ENCODE measurements around the gene COX6B1.
"Not testable (repeated sequence)": the region's sequence is repeated elsewhere in the genome, so short reads cannot be mapped to it uniquely, and the experiment has no call there.

Gene COX6B1

GRCh38 chr19:35636651-35637050 is 11.5 kb upstream of the COX6B1 start:
- no peak for DNase-seq

GRCh38 chr19:35637165-35637564 is 11.0 kb upstream of the COX6B1 start:
- no peak for DNase-seq

DNA sequence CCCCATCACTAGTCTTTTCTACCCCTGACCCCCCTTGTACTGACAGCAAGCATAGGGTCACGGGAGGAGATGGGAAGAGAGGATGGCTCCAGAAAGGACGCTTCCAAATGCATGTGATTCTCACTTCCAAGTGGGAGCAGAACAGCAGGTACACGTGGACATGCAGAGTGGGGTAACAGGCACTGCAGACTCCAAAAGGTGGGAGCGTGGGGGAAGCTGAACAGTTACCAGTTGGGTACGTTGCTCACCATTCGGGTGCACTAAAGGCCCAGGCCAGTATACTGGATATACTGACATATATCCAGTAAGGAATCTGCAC is 8.8 kb upstream of the COX6B1 start:
- no peak for DNase-seq

GRCh38 chr19:35639863-35640262 is 8.3 kb upstream of the COX6B1 start:
- DNase-seq = no peak

DNA sequence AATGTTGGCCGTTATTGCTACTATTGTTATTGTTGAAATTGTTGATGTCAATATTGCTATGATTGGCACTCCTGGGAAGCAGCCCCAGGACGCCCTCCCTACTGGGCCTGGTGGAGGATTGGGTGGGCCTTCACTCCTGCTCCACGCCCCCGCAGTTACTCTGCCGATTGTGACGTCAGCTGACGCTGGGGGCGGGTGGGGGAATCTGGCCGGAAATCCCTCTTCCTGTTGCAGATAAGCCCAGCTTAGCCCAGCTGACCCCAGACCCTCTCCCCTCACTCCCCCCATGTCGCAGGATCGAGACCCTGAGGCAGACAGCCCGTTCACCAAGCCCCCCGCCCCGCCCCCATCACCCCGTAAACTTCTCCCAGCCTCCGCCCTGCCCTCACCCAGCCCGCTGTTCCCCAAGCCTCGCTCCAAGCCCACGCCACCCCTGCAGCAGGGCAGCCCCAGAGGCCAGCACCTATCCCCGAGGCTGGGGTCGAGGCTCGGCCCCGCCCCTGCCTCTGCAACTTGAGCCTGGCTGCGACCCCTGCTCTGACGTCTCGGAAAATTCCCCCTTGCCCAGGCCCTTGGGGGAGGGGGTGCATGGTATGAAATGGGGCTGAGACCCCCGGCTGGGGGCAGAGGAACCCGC is 6.5 kb upstream of the COX6B1 start, which contains the start of gene ETV2:
Gene ETV2, plus strand, starts transcription at position 231 of the 637 bp plus-strand sequence. CDS start 716 bp downstream, outside the sequence.
- DNase-seq = no peak

DNA sequence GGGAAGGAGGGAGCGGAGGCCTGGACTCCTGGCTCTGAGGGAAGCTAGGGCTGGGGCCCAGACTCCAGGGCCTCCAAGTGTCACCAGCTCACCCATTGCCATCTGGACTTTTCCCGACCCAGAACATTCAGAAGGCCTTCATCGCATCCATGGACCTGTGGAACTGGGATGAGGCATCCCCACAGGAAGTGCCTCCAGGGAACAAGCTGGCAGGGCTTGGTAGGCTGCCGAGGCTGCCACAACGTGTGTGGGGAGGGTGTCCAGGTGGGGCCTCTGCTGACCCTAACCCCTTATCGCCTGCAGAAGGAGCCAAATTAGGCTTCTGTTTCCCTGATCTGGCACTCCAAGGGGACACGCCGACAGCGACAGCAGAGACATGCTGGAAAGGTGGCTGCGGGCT is 5.8 kb upstream of the COX6B1 start:
- no peak for DNase-seq

DNA sequence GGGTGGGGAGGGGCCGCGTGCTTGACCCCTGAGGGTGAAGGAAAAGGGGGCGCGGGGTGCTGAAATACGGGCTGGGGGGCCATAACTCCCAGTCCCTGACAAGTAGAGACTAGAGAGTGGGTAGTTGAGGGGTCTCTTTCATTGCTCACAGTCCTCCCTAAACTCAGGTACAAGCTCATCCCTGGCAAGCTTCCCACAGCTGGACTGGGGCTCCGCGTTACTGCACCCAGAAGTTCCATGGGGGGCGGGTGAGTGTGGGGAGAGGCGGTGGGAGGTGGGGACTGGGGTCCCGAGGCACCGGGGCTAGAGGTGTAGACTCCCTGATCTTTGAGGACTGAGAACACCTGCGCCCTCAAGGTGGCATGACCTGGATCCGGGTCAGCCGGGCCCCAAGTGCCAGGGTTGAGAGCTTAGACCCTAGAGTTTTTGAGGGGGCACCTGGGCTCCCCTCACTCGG is 5.3 kb upstream of the COX6B1 start:
- no peak for DNase-seq

DNA sequence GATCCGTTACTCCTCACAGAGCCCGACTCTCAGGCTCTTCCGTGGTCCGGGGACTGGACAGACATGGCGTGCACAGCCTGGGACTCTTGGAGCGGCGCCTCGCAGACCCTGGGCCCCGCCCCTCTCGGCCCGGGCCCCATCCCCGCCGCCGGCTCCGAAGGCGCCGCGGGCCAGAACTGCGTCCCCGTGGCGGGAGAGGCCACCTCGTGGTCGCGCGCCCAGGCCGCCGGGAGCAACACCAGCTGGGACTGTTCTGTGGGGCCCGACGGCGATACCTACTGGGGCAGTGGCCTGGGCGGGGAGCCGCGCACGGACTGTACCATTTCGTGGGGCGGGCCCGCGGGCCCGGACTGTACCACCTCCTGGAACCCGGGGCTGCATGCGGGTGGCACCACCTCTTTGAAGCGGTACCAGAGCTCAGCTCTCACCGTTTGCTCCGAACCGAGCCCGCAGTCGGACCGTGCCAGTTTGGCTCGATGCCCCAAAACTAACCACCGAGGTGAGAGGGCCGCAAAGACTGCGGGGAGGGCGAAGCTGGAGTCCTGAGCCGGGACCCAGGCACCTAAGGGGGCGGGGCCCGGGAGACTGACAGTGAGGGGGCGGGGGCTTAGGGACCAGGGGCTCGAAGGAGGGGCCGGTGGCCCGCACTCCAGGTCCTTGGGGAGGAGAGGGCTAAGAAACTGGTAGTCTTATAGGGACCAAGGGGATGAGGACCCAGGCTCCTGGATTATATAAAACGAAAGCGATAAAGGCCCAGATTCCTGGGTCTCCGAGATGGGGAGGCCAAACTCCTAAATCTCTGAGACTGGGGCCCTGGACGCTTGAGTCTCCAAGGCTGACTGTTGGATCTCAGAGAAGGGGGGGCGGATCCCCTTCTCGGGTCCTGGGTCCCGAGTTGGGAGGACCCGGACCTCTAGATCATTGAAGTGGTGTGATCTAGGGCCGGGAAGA is 4.6 kb upstream of the COX6B1 start:
- DNase-seq = peak; percentile 60

GRCh38 chr19:35644206-35644986 is 3.7 kb upstream of the COX6B1 start:
- DNase-seq = peak; percentile 93

- DNase-seq = no peak
These were observed 3.0 kb upstream of the COX6B1 start for GRCh38 chr19:35644987-35645679.

DNA sequence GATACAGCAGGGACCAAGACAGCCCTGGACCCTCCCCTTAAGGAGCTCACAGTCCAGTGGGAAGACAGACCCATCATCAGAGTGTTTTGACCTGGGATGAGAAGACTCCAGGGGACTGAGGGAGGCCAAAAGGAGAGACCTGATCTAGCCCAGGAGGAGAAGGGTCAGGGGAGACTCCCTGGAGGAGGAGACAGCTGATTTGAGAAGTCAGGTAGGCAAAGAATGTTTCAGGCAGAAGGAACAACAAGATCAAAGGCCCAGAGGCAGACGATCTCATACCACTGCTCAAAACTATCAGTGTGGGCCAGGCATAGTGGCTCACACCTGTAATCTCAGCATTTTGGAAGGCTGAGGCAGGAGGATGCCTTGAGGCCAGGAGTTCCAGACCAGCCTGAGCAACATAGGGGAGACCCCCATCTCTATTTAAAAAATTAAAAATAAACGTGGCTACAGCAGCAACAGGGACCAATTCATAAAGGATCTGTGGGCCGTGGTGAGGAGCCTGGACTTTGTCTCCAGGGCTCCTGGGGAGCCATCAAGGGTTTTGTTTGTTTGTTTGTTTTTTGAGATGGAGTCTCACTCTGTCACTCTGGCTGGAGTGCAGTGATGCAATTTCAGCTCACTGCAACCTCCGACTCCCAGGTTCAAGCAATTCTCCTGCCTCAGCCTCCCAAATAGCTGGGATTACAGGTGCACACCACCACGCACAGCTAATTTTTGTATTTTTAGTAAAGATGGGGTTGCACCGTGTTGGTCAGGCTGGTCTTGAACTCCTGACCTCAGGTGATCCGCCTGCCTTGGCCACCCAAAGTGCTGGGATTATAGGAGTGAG is 2.2 kb upstream of the COX6B1 start:
- no peak for DNase-seq

DNA sequence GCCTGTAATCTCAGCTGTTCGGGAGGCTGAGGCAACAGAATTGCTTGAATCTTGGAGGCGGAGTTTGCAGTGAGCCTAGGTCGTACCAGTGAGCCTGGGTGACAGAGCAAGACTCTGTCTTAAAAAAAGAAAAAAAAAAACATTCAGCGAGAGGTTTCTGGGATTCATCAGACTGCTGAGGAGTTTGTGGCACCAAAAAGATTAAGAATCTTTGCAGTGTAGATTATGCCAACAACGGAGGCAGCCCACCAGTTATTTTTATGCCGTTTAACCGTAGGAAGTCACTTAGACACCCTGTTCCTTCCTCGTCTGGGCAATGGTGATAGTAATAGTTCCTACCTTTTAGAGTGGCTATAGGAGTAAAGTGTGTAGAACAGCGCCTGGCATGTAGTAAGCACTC is 2.5 kb downstream of the COX6B1 start:
- no peak for DNase-seq

- not testable (repeated sequence) for DNase-seq
These were observed 6.7 kb downstream of the COX6B1 start for GRCh38 chr19:35654828-35655227.

DNA sequence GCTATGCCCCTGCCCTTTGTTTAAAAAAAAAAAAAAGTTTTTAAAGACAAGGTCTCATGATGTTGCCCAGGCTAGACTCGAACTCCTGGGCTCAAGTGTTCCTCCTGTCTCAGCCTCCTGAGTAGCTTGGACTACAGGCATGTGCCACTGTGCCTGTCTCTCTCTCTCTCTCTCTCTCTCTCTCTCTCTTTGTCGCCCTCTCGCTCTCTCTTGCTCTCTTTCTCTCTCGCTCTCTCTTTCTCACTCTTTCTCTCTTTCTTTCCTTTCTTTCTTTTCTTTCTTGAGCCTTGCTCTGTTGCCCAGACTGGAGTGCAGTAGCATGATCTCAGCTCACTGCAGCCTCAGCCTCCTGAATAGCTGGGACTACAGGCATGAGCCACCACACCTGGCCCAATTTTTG is 7.5 kb downstream of the COX6B1 start:
- DNase-seq = no peak

GRCh38 chr19:35656700-35657099 is 8.6 kb downstream of the COX6B1 start:
- no peak for DNase-seq

- no peak for DNase-seq
These were observed 10.0 kb downstream of the COX6B1 start for GRCh38 chr19:35657904-35658700.

DNA sequence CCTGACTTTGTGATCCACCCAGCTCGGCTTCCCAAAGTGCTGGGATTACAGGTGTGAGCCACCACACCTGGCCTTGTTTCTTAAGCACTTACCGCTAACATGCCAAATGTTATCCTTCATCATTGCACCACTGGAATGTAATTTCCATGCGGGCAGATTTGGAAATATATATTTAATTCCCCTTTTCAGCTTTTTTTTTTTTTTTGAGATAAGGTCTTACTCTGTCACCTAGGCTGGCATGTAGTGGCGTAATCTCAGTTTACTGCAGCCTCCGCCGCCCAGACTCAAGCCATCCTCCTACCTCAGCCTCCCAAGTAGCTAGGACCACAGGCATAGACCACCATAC is 13.8 kb downstream of the COX6B1 start:
- DNase-seq = no peak

DNA sequence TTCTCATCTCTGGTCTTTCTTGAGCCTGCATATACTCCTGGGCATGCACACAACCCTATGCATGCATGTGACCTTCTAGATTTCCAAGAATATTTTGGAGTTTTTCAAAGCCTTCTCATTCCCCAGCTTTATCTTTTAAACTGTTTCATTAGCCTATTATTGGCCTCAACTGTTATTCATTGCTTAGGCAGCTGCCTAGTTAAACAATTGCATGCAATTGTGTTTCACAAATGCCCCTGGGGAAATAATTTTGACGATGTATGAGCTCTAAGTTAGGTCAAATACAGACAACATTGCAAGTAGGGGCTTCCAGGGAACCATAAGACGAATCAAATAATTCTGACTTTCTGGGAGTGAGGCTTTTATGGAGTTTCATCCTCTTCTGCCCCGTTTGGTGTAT is 15.9 kb downstream of the COX6B1 start:
- no peak for DNase-seq

GRCh38 chr19:35665157-35665556 is 17.0 kb downstream of the COX6B1 start:
- no peak for DNase-seq

- DNase-seq = no peak
These were observed 17.5 kb downstream of the COX6B1 start for GRCh38 chr19:35665604-35666003.

DNA sequence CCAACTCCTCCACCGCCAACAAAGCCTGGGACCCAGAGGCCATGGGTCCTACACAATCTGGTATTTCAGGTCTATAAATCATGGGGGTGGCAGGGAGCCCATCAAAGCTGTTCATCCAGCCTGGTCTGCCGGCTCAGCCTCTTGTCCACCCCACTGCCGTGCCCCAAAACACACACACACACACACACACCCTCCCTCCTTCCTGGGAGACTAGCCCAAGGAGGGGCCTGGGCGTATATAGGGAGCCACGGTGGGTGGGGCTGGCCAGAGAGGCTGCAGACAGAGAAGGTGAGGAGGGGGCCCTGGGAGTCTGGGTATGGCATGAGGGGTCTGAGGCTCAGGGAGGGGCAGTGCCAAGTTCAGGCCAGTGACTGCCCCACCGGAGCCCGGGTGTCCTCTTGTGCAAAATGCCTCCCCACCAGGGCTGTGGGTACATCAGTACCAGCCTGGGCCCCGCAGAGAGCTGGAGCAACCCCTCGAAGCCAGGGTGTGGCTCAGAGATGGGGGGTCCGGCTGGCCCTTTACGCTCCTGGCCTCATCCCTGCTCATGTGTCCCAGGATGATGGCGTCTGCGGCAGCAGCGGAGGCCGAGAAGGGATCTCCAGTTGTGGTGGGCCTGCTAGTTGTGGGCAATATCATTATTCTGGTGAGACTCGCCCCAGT is 18.3 kb downstream of the COX6B1 start, which contains the start of gene UPK1A:
Gene UPK1A, plus strand, starts transcription at position 267 of the 663 bp plus-strand sequence. Its CDS starts 296 bp downstream, at position 563.
- DNase-seq = no peak
